Loucy (cell line): Measurements from ENCODE around the gene TSPAN9.

Source experiments
- CTCF ChIP-seq: fragments of 200-600 bp; sonication (generic); conservative IDR thresholded peaks from 2 replicates; pipeline ENCODE4 v1.5.1; 2014; ENCODE audit warnings: mild to moderate bottlenecking, antibody characterized with exemption, low read length
- EZH2phosphoT487 ChIP-seq: fragments of 200-600 bp; IDR thresholded peaks from 2 replicates; pipeline ENCODE4 v1.6.1; 2018; ENCODE audit warnings: antibody characterized with exemption, mild to moderate bottlenecking, moderate library complexity, borderline replicate concordance

DNA sequence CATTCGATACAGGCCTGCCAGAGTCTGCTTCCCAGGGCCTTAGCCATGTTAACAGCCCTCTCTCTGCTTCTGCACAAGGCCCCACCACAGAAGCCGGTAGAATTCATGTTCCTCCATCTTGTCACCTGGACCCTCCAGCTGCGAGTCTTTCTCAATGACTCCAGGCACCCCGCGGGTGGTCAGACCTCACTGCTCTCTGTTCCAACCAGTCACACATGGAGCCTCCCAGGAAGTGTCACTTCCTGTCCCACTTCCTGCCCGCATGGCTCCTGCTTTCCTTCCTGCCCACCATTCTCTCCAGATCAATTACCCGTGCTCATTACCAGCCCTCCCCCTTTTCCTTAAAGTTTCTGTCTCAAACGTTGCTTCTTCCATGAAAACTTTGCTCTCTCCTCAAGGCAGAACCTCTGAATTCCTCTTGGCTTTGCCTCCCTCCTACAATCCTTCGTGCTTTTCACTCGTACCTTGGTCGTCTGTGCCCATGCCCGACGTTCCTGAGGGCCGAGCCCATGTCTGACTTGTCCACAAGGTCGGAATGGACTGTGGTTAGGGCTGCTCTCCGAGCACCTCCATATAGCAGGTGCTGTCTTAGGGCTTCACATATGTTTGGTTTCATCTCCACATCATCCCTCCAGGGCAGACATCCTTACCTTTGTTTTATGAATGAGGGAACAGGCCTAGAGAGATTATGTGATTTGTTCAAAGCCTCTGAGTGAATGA is 172.1 kb downstream of the TSPAN9 start:
- TF ChIP-seq CTCF: no peak
- TF ChIP-seq EZH2phosphoT487: no peak
